A549 (cell line): ENCODE results near the gene RHCE. TPM values are rescaled to one million over a fixed set of nuclear protein-coding genes. Genes with fewer than 3 reads are reported as not detected.
"Not testable (repeated sequence)": the region's sequence is repeated elsewhere in the genome, so short reads cannot be mapped to it uniquely, and the experiment has no call there.

Experiments used
- ATAC-seq, 2 experiments: fragments of 200-7000 bp in 1 of 2; fragments of >200 bp in 1 of 2; cut with Nextera tagmentation in 1 of 2; cut with Tn5 transposase in 1 of 2; 3 replicates each; pipeline versions ENCODE4 v1.8.0 to v1.9.1; 2018 to 2020; ENCODE audit warnings: mild to moderate bottlenecking in 1 of 2, moderate library complexity in 1 of 2
- CTCF ChIA-PET: fragments of 300-600 bp; sonication (Branson Sonifier 250); formaldehyde crosslinking; extraction: SDS; loops from one replicate; lab custom pipeline; 2021; ENCODE audit warnings: antibody characterized with exemption, inconsistent platforms; lab: Yijun Ruan, JAX
- POLR2A ChIA-PET: fragments of 350-600 bp; formaldehyde crosslinking; extraction: SDS; loops from one replicate; lab custom pipeline; 2021; ENCODE audit warnings: antibody characterized with exemption, inconsistent platforms; lab: Yijun Ruan, JAX
- DNase-seq, 2 experiments: peaks; one replicate each; pipeline versions ENCODE4 v3.0.0 to v3.0.0-alpha.2; 2011 to 2016; ENCODE audit warnings: low read depth in 1 of 2, low spot score in 1 of 2
- FAIRE-seq: peaks from 2 replicates; lab custom pipeline; 2011; peaks lifted over from hg19 to GRCh38; lab: Jason Lieb, UNC
- H3K27ac ChIP-seq, 2 experiments: fragments of >200 bp; sonication (Bioruptor Twin); formaldehyde crosslinking; 3 replicates each; pipeline ENCODE4 v1.5.1; 2016 to 2017
- H3K4me1 ChIP-seq: fragments of >200 bp; sonication (Bioruptor Twin); formaldehyde crosslinking; 3 replicates; pipeline ENCODE4 v1.6.1; 2016
- H3K4me2 ChIP-seq: fragments of >200 bp; sonication (Bioruptor Twin); formaldehyde crosslinking; 3 replicates; pipeline ENCODE4 v1.6.1; 2016
- H3K4me3 ChIP-seq: fragments of >200 bp; sonication (Bioruptor Twin); formaldehyde crosslinking; 3 replicates; pipeline ENCODE4 v1.5.1; 2016
- H3K9me3 ChIP-seq: fragments of >200 bp; sonication (Bioruptor Twin); formaldehyde crosslinking; 3 replicates; pipeline ENCODE4 v1.6.1; 2016
- WGBS: methylation state at CpG from one replicate; pipeline ENCODE4 v1.1.6; 2017; ENCODE audit errors: missing lambda C conversion rate; 5-methylcytosine and 5-hydroxymethylcytosine counted together
- polyA plus RNA-seq, 4 experiments: library from polyadenylated mRNA; depleted of rRNA in 3 of 4; stranded (reverse); fragments of >200 nt; fragmentation: RNase III in 1 of 4; extraction: RNeasy Plus Mini Kit Qiagen cat#74134 plus additional on column Dnase treatment in 1 of 4; gene quantifications; 2 replicates in 3 of 4; 3 replicates in 1 of 4; pipeline ENCODE4 v1.2.3, GENCODE V29; 2011 to 2017

RHCE gene
- polyA plus RNA-seq, 2 of the 4 experiments (the other 2 are of a cell fraction) = 0.12 TPM; not detected in 1

GRCh38 chr1:25324407-25324806 lies 96.2 kb downstream of the RHCE start:
- H3K4me3 ChIP-seq, FAIRE-seq, H3K27ac ChIP-seq, CTCF ChIA-PET, H3K4me2 ChIP-seq, POLR2A ChIA-PET, H3K4me1 ChIP-seq, ATAC-seq, DNase-seq, H3K9me3 ChIP-seq: not testable (repeated sequence)
- WGBS = 100% methylated on average over 2 of the region's 3 CpGs

GRCh38 chr1:25322127-25322526 lies 98.5 kb downstream of the RHCE start:
- CTCF ChIA-PET, H3K4me2 ChIP-seq, POLR2A ChIA-PET, H3K4me3 ChIP-seq, H3K9me3 ChIP-seq, H3K27ac ChIP-seq, FAIRE-seq, H3K4me1 ChIP-seq, ATAC-seq, DNase-seq: not testable (repeated sequence)
- no CpG with 5 or more reads among the region's 9 CpGs for WGBS

- H3K4me3 ChIP-seq, DNase-seq, ATAC-seq, FAIRE-seq, H3K27ac ChIP-seq, H3K4me2 ChIP-seq, H3K4me1 ChIP-seq, POLR2A ChIA-PET, H3K9me3 ChIP-seq, CTCF ChIA-PET: not testable (repeated sequence)
- WGBS = no CpG with 5 or more reads among the region's 9 CpGs
These were observed 100.2 kb downstream of the RHCE start for GRCh38 chr1:25320314-25320938.

DNA sequence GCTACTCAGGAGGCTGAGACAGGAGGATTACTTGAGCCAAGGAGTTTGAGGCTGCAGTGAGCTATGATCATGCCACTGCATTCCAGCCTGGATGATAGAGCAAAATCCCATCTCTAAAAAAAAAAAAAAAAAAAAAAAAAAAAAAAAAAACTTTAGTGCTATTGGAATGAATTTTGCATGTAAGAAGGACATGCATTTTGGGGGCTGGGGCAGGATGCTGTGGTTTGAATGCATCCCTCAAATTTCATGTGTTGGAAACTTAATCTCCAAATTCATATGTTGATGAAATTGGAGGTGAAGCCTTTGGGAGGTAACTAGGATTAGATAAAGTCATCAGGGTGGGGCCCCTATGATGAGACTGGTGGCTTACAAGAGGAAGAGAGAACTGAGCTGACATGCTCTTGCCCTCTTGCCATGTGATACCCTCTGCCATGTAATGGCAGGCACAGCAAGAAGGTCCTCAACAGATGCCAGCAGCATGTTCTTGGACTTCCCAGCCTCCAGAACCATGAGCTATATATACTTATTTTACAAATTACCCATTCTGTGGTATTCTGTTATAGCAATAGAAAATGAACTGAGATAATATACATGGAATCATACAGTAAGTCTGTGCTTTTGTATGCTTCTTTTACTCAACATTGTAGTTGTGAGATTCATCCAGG lies 107.7 kb downstream of the RHCE start:
- H3K27ac ChIP-seq, ATAC-seq, CTCF ChIA-PET, DNase-seq, H3K9me3 ChIP-seq, H3K4me1 ChIP-seq, FAIRE-seq, POLR2A ChIA-PET, H3K4me3 ChIP-seq, H3K4me2 ChIP-seq: not testable (repeated sequence)

Other genes with a start within 250 kb of the RHCE start
- gene SYF2, start 188.3 kb downstream of the RHCE start, polyA plus RNA-seq (2011; rRNA removed) = 29.7 and 38.6 TPM in 2 replicates
- gene SYF2, start 188.3 kb downstream of the RHCE start, polyA plus RNA-seq (2017; fragmentation: RNase III; extraction: RNeasy Plus Mini Kit Qiagen cat#74134 plus additional on column Dnase treatment) = 36.0 to 39.7 TPM (median 38.6 TPM) in 3 replicates
- 45.0 and 50.6 TPM in 2 replicates for gene RSRP1, start 173.4 kb downstream of the RHCE start, polyA plus RNA-seq (2011; rRNA removed)
- gene RSRP1, start 173.4 kb downstream of the RHCE start, polyA plus RNA-seq (2017; fragmentation: RNase III; extraction: RNeasy Plus Mini Kit Qiagen cat#74134 plus additional on column Dnase treatment) = 32.8 to 36.2 TPM (median 34.5 TPM) in 3 replicates
- not detected in 2 replicates for gene RHD, start 148.3 kb downstream of the RHCE start, polyA plus RNA-seq (2011; rRNA removed)
- gene RHD, start 148.3 kb downstream of the RHCE start, polyA plus RNA-seq (2017; fragmentation: RNase III; extraction: RNeasy Plus Mini Kit Qiagen cat#74134 plus additional on column Dnase treatment) = not detected in 3 replicates
- 85.4 and 128 TPM in 2 replicates for gene TMEM50A, start 82.5 kb downstream of the RHCE start, polyA plus RNA-seq (2011; rRNA removed)
- 107 to 111 TPM (median 110 TPM) in 3 replicates for gene TMEM50A, start 82.5 kb downstream of the RHCE start, polyA plus RNA-seq (2017; fragmentation: RNase III; extraction: RNeasy Plus Mini Kit Qiagen cat#74134 plus additional on column Dnase treatment)
- gene MACO1, start 10.1 kb upstream of the RHCE start, polyA plus RNA-seq (2011; rRNA removed) = 5.8 and 7.5 TPM in 2 replicates
- gene MACO1, start 10.1 kb upstream of the RHCE start, polyA plus RNA-seq (2017; fragmentation: RNase III; extraction: RNeasy Plus Mini Kit Qiagen cat#74134 plus additional on column Dnase treatment) = 5.2 to 6.3 TPM (median 6.1 TPM) in 3 replicates
- 7.9 and 9.2 TPM in 2 replicates for gene LDLRAP1, start 122.8 kb upstream of the RHCE start, polyA plus RNA-seq (2011; rRNA removed)
- 9.9 to 10.9 TPM (median 10.1 TPM) in 3 replicates for gene LDLRAP1, start 122.8 kb upstream of the RHCE start, polyA plus RNA-seq (2017; fragmentation: RNase III; extraction: RNeasy Plus Mini Kit Qiagen cat#74134 plus additional on column Dnase treatment)
- 0.22 and 0.41 TPM in 2 replicates for gene MAN1C1, start 196.0 kb upstream of the RHCE start, polyA plus RNA-seq (2011; rRNA removed)
- gene MAN1C1, start 196.0 kb upstream of the RHCE start, polyA plus RNA-seq (2017; fragmentation: RNase III; extraction: RNeasy Plus Mini Kit Qiagen cat#74134 plus additional on column Dnase treatment) = 0.20 to 0.29 TPM (median 0.27 TPM) in 3 replicates